ENCODE data around the gene IFNA5.

Gene IFNA5

GRCh38 chr9:21294364-21294774, 10.7 kb downstream of the IFNA5 start:
- DNase-seq (ENCODE audit: low read depth), result no peak

GRCh38 chr9:21289848-21290247, 15.3 kb downstream of the IFNA5 start:
- no peak for DNase-seq (ENCODE audit: low read depth)

- no peak for DNase-seq (ENCODE audit: low read depth)
Observed at GRCh38 chr9:21287280-21287679, 17.8 kb downstream of the IFNA5 start.

GRCh38 chr9:21286659-21287058, 18.5 kb downstream of the IFNA5 start:
- no peak for DNase-seq (ENCODE audit: low read depth)

GRCh38 chr9:21286099-21286498, 19.0 kb downstream of the IFNA5 start:
- no peak for DNase-seq (ENCODE audit: low read depth)

DNA sequence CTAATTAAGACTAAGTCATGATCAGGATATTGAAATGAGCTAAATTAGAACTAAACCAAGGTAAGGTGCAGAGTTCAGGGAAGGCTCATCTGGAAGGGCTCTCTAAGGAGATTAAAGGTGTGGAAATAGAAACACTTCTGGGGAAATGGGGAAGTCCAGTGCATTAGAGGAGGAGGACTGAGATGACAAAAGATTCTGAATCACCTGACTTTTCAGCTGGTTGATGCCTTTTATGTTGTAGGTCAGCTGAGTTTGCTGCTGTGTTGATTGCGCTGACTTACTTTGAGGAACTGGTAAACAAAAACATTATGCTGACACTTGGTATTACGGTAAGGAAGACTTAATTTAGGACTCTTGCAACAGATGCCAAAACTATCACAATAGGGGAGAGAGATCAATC, 23.8 kb downstream of the IFNA5 start:
- DNase-seq (ENCODE audit: low read depth), result no peak

- DNase-seq (ENCODE audit: low read depth), result no peak
Observed at GRCh38 chr9:21268347-21268657, 36.8 kb downstream of the IFNA5 start.

GRCh38 chr9:21267485-21268346, 37.4 kb downstream of the IFNA5 start:
- no peak for DNase-seq (ENCODE audit: low read depth)

DNA sequence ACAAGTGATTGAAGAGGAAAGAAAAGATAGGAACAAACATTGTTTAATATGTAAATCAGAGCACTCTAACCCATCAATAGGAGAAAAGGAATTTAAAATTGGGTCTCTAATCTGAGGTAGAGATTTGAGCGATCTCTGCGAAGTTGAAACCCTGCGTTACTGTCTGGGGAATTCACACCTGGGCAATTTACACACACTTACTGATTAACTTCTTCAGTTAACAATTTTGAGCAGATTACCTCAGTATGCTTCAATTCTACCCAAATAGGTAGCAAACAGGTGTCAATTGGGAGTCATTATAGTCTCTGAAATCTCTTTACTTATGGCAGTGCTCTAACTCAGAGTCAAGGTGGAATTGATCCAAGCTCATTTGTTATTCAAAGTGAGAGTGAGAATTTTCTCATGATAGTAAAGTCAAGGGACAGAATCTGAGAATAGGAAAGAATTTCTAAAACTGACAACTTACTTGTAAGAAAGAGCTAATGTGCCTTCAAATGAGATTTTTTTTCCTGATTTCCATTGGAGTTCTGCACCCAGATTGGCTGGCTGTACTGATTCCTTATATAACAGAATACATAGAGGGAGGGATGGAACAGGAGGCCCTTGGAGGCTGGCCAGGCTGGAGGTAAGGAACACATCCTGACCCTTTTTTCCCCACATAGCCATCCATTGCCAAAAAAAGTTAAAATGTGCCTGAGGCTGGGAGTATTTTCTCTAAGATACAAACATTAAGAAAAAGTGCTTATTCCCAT, 38.2 kb downstream of the IFNA5 start:
- no peak for DNase-seq (ENCODE audit: low read depth)

DNA sequence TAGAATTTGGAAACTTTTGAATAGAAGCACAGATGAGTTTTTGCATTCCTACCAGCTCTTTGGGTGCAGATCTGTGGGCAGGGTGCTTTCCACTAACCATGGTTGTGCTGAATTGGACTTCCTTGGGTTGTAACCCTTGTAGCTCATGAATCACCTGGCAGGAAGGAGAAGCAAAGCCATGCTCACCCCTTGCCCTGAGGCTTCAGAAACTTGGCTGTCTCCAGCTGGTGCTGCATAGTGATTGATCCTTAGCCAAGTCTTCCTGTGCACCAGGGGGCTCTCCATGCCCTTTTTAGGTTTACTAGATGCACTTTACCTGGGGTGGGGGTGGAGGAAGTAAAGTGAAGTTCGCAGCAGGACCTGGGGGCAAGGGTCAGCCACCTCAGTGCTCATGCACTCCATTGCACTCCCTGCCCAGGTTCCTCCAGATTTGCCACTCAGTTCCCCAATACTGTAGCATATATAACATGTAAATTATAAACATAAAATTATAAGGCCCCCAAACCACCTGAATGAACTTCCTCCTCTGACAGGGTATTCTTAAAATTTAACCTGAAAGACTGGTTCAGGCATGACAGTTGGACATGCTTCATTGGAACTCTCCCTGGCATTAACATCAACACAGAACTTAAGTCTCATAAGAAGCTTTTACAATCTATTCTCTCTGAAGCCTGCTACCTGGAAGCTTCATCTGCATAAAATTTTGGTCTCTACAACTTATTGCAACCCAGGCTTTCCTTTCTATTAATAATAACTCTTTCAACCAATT, 39.5 kb downstream of the IFNA5 start:
- DNase-seq (ENCODE audit: low read depth), result no peak

DNA sequence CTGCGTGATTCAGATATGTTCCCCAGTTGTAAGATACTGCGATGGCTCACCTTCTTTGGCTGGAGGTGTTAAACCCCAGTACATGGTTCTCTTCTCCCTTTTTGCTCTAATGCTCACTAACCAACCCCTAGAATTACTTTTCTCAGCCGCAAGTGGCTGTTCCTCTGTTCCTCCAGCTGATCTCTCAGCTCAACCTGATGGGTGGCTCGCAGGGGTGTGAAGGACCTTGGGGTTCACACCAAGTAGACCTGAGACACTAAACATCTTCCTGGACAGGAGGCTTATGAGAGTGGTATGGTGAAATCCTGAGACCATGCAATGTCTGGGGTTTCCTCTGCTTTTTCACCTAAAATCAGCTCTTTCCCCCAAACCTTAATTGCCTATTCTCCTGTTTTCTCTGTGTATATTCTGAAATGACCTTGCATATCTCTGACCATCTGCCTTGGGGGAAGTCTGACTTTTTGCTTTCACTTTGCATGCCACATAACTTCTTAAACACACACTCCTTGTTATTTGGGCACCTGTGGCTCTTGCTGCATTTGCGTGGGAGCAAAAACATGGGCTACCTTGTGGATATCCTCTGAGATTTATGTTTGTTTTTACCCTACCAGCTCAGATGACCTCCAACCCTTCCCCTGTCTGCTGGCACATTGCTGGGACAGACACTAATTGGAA, 49.4 kb downstream of the IFNA5 start:
- DNase-seq (ENCODE audit: low read depth), result no peak
